ENCODE data around the gene LGALS16.

Gene LGALS16

DNA sequence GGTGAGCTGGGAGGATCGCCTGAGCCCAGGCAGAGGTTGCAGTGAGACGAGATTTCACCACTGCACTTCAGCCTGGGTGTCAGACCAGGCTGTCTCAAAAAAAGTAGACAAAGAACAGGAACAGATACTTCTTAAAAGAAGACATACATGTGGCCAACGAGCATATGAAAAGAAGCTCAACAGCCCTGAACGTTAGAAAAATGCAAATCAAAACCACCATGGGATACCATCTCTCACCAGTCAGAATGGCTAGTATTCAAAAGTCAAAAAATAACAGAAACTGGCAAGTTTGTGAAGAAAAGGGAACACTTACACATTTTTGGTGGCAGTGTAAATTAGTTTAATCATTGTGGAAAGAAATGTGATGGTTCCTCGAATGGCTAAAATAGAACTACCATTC lies 45.6 kb downstream of the LGALS16 start:
- no peak for DNase-seq
- no peaks in the 10 kb centered on the region for H3K79me1 ChIP-seq (replicated peaks; ENCODE audit: low read length, poor library complexity, severe bottlenecking)
- H3K4me2 ChIP-seq (ENCODE audit: low read length, poor library complexity, severe bottlenecking), result no peak overlapping the region

DNA sequence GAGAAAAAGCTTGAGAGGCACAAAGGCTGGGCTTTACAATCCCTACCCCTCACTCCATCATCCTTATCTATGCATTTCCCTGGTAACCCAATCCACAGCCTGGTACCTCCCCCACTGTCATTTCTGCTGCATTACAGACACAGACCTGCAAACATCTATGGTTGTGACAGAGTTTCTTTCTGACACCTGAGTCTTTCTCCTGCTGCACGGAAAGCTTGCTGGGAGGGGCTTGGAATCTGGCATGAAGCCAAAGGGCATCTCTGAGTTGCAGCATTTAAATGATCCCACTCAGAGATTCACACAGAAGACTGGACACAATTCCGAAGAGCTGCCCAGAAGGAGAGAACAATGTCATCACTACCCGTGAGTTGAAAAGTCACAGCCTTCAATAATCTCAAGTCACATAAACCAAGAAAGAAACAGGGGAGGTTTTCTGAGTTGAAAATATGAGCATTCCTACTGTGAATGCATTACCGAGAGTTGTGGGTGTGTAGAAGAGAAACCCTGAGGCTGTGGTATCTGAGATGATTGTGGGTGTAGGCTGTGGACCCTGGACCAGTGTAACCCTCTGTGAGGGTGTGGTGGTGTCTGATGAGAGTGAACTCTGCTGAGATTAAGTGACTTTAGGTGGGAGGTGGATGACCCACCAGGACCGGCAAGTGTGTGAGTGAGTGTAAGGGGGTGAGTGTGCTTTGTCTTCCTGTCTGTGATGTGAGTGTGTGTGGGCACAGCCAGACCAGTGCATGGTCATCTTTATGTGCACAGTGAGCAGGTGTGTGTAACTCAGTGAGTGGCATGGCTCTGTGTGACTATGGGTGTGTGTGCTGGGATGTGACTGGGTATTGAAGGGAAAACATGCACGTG lies 48.7 kb downstream of the LGALS16 start, which contains the start of gene LGALS14:
TSS of gene LGALS14 (plus strand) at position 301 of the 864 bp plus-strand sequence. CDS start at position 349, 48 bp downstream.
- Histone ChIP-seq H3K4me2 (ENCODE audit: low read length, poor library complexity, severe bottlenecking) (no peak within 1 kb of the TSS), H2BK15ac (ENCODE audit: low read depth, poor library complexity, severe bottlenecking) (no peak within 1 kb of the TSS), H3K23ac (ENCODE audit: low read length in 2 of 2) (no peak within 1 kb of the TSS), H2BK120ac (ENCODE audit: low read depth, low read length) (no peak within 1 kb of the TSS), H2BK12ac (ENCODE audit: low read length in 2 of 2) (no peak within 1 kb of the TSS), H3K4ac (ENCODE audit: low read depth in 1 of 2, low read length in 2 of 2) (no peak within 1 kb of the TSS), H3K27ac (ENCODE audit: low read length, poor library complexity, severe bottlenecking) (no peak within 1 kb of the TSS), H3K36me3 (ENCODE audit: control insufficient read depth in 1 of 2, insufficient read depth in 2 of 2, low read depth in 1 of 2, low read length in 2 of 2) (no peaks in the 10 kb centered on the region), H4K8ac (ENCODE audit: low read length) (no peak within 1 kb of the TSS), H3K4me3 (ENCODE audit: insufficient read depth in 1 of 2, low read depth in 1 of 2, low read length in 2 of 2) (no peak within 1 kb of the TSS), H3K79me1 (replicated peaks; ENCODE audit: low read length, poor library complexity, severe bottlenecking) (no peaks in the 10 kb centered on the region), H3K27me3 (ENCODE audit: control insufficient read depth in 1 of 2, insufficient read depth in 1 of 2, low read length in 2 of 2) (peaks cover 0 to 26% of the 10 kb centered on the region in 2 experiments), H3K9ac (ENCODE audit: low read length) (no peak within 1 kb of the TSS), H3K18ac (ENCODE audit: low read depth in 1 of 2, low read length in 2 of 2) (no peak within 1 kb of the TSS), H3K14ac (ENCODE audit: low read length in 2 of 2) (no peak within 1 kb of the TSS), H4K91ac (ENCODE audit: low read length) (no peak within 1 kb of the TSS), H3K9me3 (ENCODE audit: control insufficient read depth, low read length) (no peaks in the 10 kb centered on the region), H2AFZ (ENCODE audit: low read depth, low read length) (no peak within 1 kb of the TSS), H2BK5ac (ENCODE audit: low read depth, low read length, poor library complexity, severe bottlenecking) (no peak within 1 kb of the TSS), H2AK5ac (ENCODE audit: low read length, severe bottlenecking) (no peak within 1 kb of the TSS), H3K4me1 (ENCODE audit: control insufficient read depth, insufficient read depth, low read depth, low read length) (no peaks in the 10 kb centered on the region)
- no peak for DNase-seq
- 63% methylated on average over 4 of the region's 6 CpGs for WGBS

More for the DNA sequence above, 45.6 kb downstream of the LGALS16 start:
- Histone ChIP-seq H2BK15ac (ENCODE audit: low read depth, poor library complexity, severe bottlenecking) (no peak overlapping the region), H3K9ac (ENCODE audit: low read length) (no peak overlapping the region), H4K91ac (ENCODE audit: low read length) (no peak overlapping the region), H3K36me3 (ENCODE audit: control insufficient read depth in 1 of 2, insufficient read depth in 2 of 2, low read depth in 1 of 2, low read length in 2 of 2) (no peaks in the 10 kb centered on the region), H3K4me1 (ENCODE audit: control insufficient read depth, insufficient read depth, low read depth, low read length) (no peaks in the 10 kb centered on the region), H3K23ac (ENCODE audit: low read length in 2 of 2) (no peak overlapping the region), H3K4me3 (ENCODE audit: insufficient read depth in 1 of 2, low read depth in 1 of 2, low read length in 2 of 2) (no peak overlapping the region), H2AFZ (ENCODE audit: low read depth, low read length) (no peak overlapping the region), H2BK5ac (ENCODE audit: low read depth, low read length, poor library complexity, severe bottlenecking) (no peak overlapping the region), H3K18ac (ENCODE audit: low read depth in 1 of 2, low read length in 2 of 2) (no peak overlapping the region), H3K14ac (ENCODE audit: low read length in 2 of 2) (no peak overlapping the region), H3K9me3 (ENCODE audit: control insufficient read depth, low read length) (no peaks in the 10 kb centered on the region), H3K27me3 (ENCODE audit: control insufficient read depth in 1 of 2, insufficient read depth in 1 of 2, low read length in 2 of 2) (peaks cover 0 to 35% of the 10 kb centered on the region in 2 experiments), H4K8ac (ENCODE audit: low read length) (no peak overlapping the region), H3K27ac (ENCODE audit: low read length, poor library complexity, severe bottlenecking) (no peak overlapping the region), H2AK5ac (ENCODE audit: low read length, severe bottlenecking) (no peak overlapping the region), H2BK120ac (ENCODE audit: low read depth, low read length) (no peak overlapping the region), H2BK12ac (ENCODE audit: low read length in 2 of 2) (no peak overlapping the region), H3K4ac (ENCODE audit: low read depth in 1 of 2, low read length in 2 of 2) (no peak overlapping the region)
- 51% methylated on average over 4 of the region's 5 CpGs for WGBS

- Histone ChIP-seq H2BK5ac (ENCODE audit: low read depth, low read length, poor library complexity, severe bottlenecking) (no peak overlapping the region), H3K9ac (ENCODE audit: low read length) (no peak overlapping the region), H2BK12ac (ENCODE audit: low read length in 2 of 2) (no peak overlapping the region), H3K36me3 (ENCODE audit: control insufficient read depth in 1 of 2, insufficient read depth in 2 of 2, low read depth in 1 of 2, low read length in 2 of 2) (no peaks in the 10 kb centered on the region), H2BK15ac (ENCODE audit: low read depth, poor library complexity, severe bottlenecking) (no peak overlapping the region), H3K4me1 (ENCODE audit: control insufficient read depth, insufficient read depth, low read depth, low read length) (no peaks in the 10 kb centered on the region), H3K4me3 (ENCODE audit: insufficient read depth in 1 of 2, low read depth in 1 of 2, low read length in 2 of 2) (no peak overlapping the region), H4K8ac (ENCODE audit: low read length) (no peak overlapping the region), H3K27ac (ENCODE audit: low read length, poor library complexity, severe bottlenecking) (no peak overlapping the region), H3K23ac (ENCODE audit: low read length in 2 of 2) (no peak overlapping the region), H3K14ac (ENCODE audit: low read length in 2 of 2) (no peak overlapping the region), H3K27me3 (ENCODE audit: control insufficient read depth in 1 of 2, insufficient read depth in 1 of 2, low read length in 2 of 2) (peaks cover 0 to 20% of the 10 kb centered on the region in 2 experiments), H2AK5ac (ENCODE audit: low read length, severe bottlenecking) (no peak overlapping the region), H3K4me2 (ENCODE audit: low read length, poor library complexity, severe bottlenecking) (no peak overlapping the region), H2AFZ (ENCODE audit: low read depth, low read length) (no peak overlapping the region), H3K18ac (ENCODE audit: low read depth in 1 of 2, low read length in 2 of 2) (no peak overlapping the region), H4K91ac (ENCODE audit: low read length) (no peak overlapping the region), H2BK120ac (ENCODE audit: low read depth, low read length) (no peak overlapping the region), H3K4ac (ENCODE audit: low read depth in 1 of 2, low read length in 2 of 2) (no peak overlapping the region), H3K79me1 (replicated peaks; ENCODE audit: low read length, poor library complexity, severe bottlenecking) (no peaks in the 10 kb centered on the region), H3K9me3 (ENCODE audit: control insufficient read depth, low read length) (no peaks in the 10 kb centered on the region)
- 79% methylated on average over 7 of the region's 8 CpGs for whole genome bisulfite sequencing
- DNase-seq, result no peak
Observed at GRCh38 chr19:39705578-39706188, 50.0 kb downstream of the LGALS16 start.

GRCh38 chr19:39708594-39708993 lies 52.9 kb downstream of the LGALS16 start:
- no peak overlapping the region for H2BK12ac ChIP-seq (ENCODE audit: low read length in 2 of 2)

More at GRCh38 chr19:39708594-39708993, 52.9 kb downstream of the LGALS16 start:
- Histone ChIP-seq H2BK5ac (ENCODE audit: low read depth, low read length, poor library complexity, severe bottlenecking) (no peak overlapping the region), H3K27ac (ENCODE audit: low read length, poor library complexity, severe bottlenecking) (no peak overlapping the region), H3K79me1 (replicated peaks; ENCODE audit: low read length, poor library complexity, severe bottlenecking) (no peaks in the 10 kb centered on the region), H3K4me3 (ENCODE audit: insufficient read depth in 1 of 2, low read depth in 1 of 2, low read length in 2 of 2) (no peak overlapping the region), H3K27me3 (ENCODE audit: control insufficient read depth in 1 of 2, insufficient read depth in 1 of 2, low read length in 2 of 2) (peaks cover 0 to 5% of the 10 kb centered on the region in 2 experiments), H3K23ac (ENCODE audit: low read length in 2 of 2) (no peak overlapping the region), H3K14ac (ENCODE audit: low read length in 2 of 2) (no peak overlapping the region), H3K9ac (ENCODE audit: low read length) (no peak overlapping the region), H2BK120ac (ENCODE audit: low read depth, low read length) (no peak overlapping the region), H3K36me3 (ENCODE audit: control insufficient read depth in 1 of 2, insufficient read depth in 2 of 2, low read depth in 1 of 2, low read length in 2 of 2) (no peaks in the 10 kb centered on the region), H4K91ac (ENCODE audit: low read length) (no peak overlapping the region), H3K4me2 (ENCODE audit: low read length, poor library complexity, severe bottlenecking) (no peak overlapping the region), H2BK15ac (ENCODE audit: low read depth, poor library complexity, severe bottlenecking) (no peak overlapping the region), H3K4ac (ENCODE audit: low read depth in 1 of 2, low read length in 2 of 2) (no peak overlapping the region), H3K18ac (ENCODE audit: low read depth in 1 of 2, low read length in 2 of 2) (no peak overlapping the region), H2AFZ (ENCODE audit: low read depth, low read length) (no peak overlapping the region), H3K9me3 (ENCODE audit: control insufficient read depth, low read length) (no peaks in the 10 kb centered on the region), H2AK5ac (ENCODE audit: low read length, severe bottlenecking) (no peak overlapping the region), H3K4me1 (ENCODE audit: control insufficient read depth, insufficient read depth, low read depth, low read length) (no peaks in the 10 kb centered on the region), H4K8ac (ENCODE audit: low read length) (no peak overlapping the region)
- 64% methylated on average over 6 of the region's 6 CpGs for WGBS
- no peak for DNase-seq
